GM12865 (cell line): ENCODE data around the gene TYSND1.
A peak's percentile ranks its signal among the peaks of the same experiment; 100 is the strongest.

Experiments
- DNase-seq: peaks from one replicate; pipeline ENCODE4 v3.0.0; 2010; ENCODE audit warnings: low read depth
- H3K4me3 ChIP-seq: 2 replicates; pipeline ENCODE4 v1.5.1; 2011; ENCODE audit warnings: mild to moderate bottlenecking, low read depth, low read length, control low read depth
- CTCF ChIP-seq: IDR thresholded peaks from 2 replicates; pipeline ENCODE4 v1.5.1; 2011; ENCODE audit warnings: low read length, control low read depth, low read depth, inconsistent platforms; ENCODE audit not compliant: insufficient read depth; ENCODE audit errors: missing control alignments

Gene TYSND1

GRCh38 chr10:70144372-70145110, 2.0 kb downstream of the TYSND1 start:
- no peak for DNase-seq
- TF ChIP-seq CTCF = no peak
- H3K4me3 ChIP-seq = peak overlapping the region; percentile 57

GRCh38 chr10:70142555-70142954, 3.9 kb downstream of the TYSND1 start:
- no peak for TF ChIP-seq CTCF
- DNase-seq = no peak
- H3K4me3 ChIP-seq = no peak overlapping the region

GRCh38 chr10:70140297-70140696, 6.2 kb downstream of the TYSND1 start:
- TF ChIP-seq CTCF = no peak
- no peak overlapping the region for H3K4me3 ChIP-seq
- DNase-seq = no peak

GRCh38 chr10:70139997-70140250, 6.6 kb downstream of the TYSND1 start:
- no peak for DNase-seq
- H3K4me3 ChIP-seq = no peak overlapping the region
- TF ChIP-seq CTCF = no peak

- DNase-seq = no peak
- H3K4me3 ChIP-seq = no peak overlapping the region
- no peak for TF ChIP-seq CTCF
Observed at GRCh38 chr10:70139151-70139996, 7.1 kb downstream of the TYSND1 start.

- TF ChIP-seq CTCF = no peak
- H3K4me3 ChIP-seq = no peak overlapping the region
- no peak for DNase-seq
Observed at GRCh38 chr10:70137927-70138883, 8.3 kb downstream of the TYSND1 start.
